Hepatocyte (in vitro differentiated cells): ENCODE measurements around the gene TPRA1. TPM values are rescaled to one million over a fixed set of nuclear protein-coding genes. Genes with fewer than 3 reads are reported as not detected.

Experiments used
- DNase-seq: peaks from one replicate; pipeline ENCODE4 v3.0.0-alpha.2; 2016; ENCODE audit warnings: low spot score
- H2AFZ ChIP-seq: fragments of 200-600 bp; sonication (generic); 2 replicates; pipeline ENCODE4 v1.6.0; 2016; ENCODE audit warnings: antibody characterized with exemption, mild to moderate bottlenecking
- H3K27ac ChIP-seq: fragments of 200-600 bp; sonication (generic); 2 replicates; pipeline ENCODE4 v1.5.1; 2016; ENCODE audit warnings: mild to moderate bottlenecking
- H3K27me3 ChIP-seq: fragments of 200-600 bp; sonication (generic); 2 replicates; pipeline ENCODE4 v1.6.1; 2016
- H3K36me3 ChIP-seq: fragments of 200-600 bp; sonication (generic); replicated peaks from 2 replicates; pipeline ENCODE4 v1.5.1; 2016; ENCODE audit warnings: low read depth; ENCODE audit not compliant: insufficient read depth
- H3K4me1 ChIP-seq: fragments of 200-600 bp; sonication (generic); 2 replicates; pipeline ENCODE4 v1.5.1; 2016; ENCODE audit warnings: mild to moderate bottlenecking, moderate library complexity; ENCODE audit not compliant: insufficient read depth
- H3K4me2 ChIP-seq: fragments of 200-600 bp; sonication (generic); 2 replicates; pipeline ENCODE4 v1.6.0; 2016
- H3K4me3 ChIP-seq: fragments of 200-600 bp; sonication (generic); 2 replicates; pipeline ENCODE4 v1.5.1; 2016; ENCODE audit warnings: mild to moderate bottlenecking
- H3K79me2 ChIP-seq: fragments of 200-600 bp; sonication (generic); 2 replicates; pipeline ENCODE4 v1.6.0; 2017; ENCODE audit warnings: mild to moderate bottlenecking
- H3K9me2 ChIP-seq: fragments of 200-600 bp; sonication (generic); replicated peaks from 2 replicates; pipeline ENCODE4 v1.6.0; 2017; ENCODE audit warnings: mild to moderate bottlenecking; ENCODE audit not compliant: insufficient read depth
- H3K9me3 ChIP-seq: fragments of 200-600 bp; sonication (generic); 2 replicates; pipeline ENCODE4 v1.5.1; 2016; ENCODE audit warnings: low read depth, mild to moderate bottlenecking
- H4K20me1 ChIP-seq: fragments of 200-600 bp; sonication (generic); 2 replicates; pipeline ENCODE4 v1.6.0; 2016; ENCODE audit warnings: mild to moderate bottlenecking; ENCODE audit not compliant: insufficient read depth, poor library complexity, severe bottlenecking
- EZH2 ChIP-seq: fragments of 200-600 bp; sonication (generic); IDR thresholded peaks from 2 replicates; pipeline ENCODE4 v1.6.1; 2016; ENCODE audit warnings: antibody characterized with exemption, mild to moderate bottlenecking, borderline replicate concordance
- EZH2phosphoT487 ChIP-seq: fragments of 200-600 bp; sonication (generic); IDR thresholded peaks from one replicate; pipeline ENCODE4 v1.6.1; 2018; ENCODE audit warnings: antibody characterized with exemption, mild to moderate bottlenecking, low read depth, moderate library complexity; ENCODE audit not compliant: unreplicated experiment, severe bottlenecking
- WGBS: methylation state at CpG from one replicate; pipeline ENCODE4 v1.1.6; 2016; ENCODE audit warnings: low lambda C conversion rate; ENCODE audit errors: missing lambda C conversion rate; 5-methylcytosine and 5-hydroxymethylcytosine counted together
- polyA plus RNA-seq: library from polyadenylated mRNA; unstranded; fragments of >200 nt; fragmentation: Nextera tagmentation; extraction: Ambion mirVana; gene quantifications from 2 replicates; pipeline ENCODE4 v1.2.1, GENCODE V29; 2016
- total RNA-seq: library from RNA; depleted of rRNA; stranded (reverse); fragments of >200 nt; gene quantifications from 2 replicates; pipeline ENCODE4 v1.2.3, GENCODE V29; 2014
- TF ChIP-seq, protein P1 (sequence below): fragments of 200-600 bp; sonication (generic); IDR thresholded peaks from 2 replicates; pipeline ENCODE4 v1.5.1; 2016; ENCODE audit warnings: antibody characterized with exemption, mild to moderate bottlenecking; ENCODE audit not compliant: poor library complexity

Gene TPRA1
- total and polyA plus RNA-seq, 2 experiments from 2014 or later: 41.0 to 57.2 TPM

DNA sequence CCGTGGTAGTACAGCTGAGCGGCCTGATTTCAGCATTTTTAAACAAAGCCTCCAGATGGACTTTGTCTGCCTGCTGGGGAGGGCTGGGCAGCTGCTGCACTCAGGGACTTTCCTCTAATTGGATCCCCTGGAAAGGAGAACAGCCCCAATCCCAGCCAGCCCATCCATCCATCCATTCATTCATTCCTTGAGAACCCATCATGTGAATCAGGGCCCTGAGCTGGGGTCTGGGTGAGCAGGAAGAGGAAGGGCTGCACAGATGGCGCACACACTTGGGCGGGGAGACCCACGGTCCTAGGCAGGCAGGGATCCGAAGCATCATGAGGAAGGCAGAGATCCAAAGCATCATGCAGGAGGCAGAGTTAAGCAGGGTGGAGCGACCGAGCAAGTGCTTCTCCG lies 45.7 kb downstream of the TPRA1 start:
- H3K27me3 ChIP-seq: no peaks in the 10 kb centered on the region
- no peak overlapping the region for H2AFZ ChIP-seq
- no peak overlapping the region for H3K27ac ChIP-seq
- H3K79me2 ChIP-seq: no peaks in the 10 kb centered on the region
- H3K9me3 ChIP-seq: no peaks in the 10 kb centered on the region
- no peak for DNase-seq
- no peak overlapping the region for H3K4me2 ChIP-seq
- H4K20me1 ChIP-seq: no peaks in the 10 kb centered on the region
- no peaks in the 10 kb centered on the region for H3K36me3 ChIP-seq
- no peaks in the 10 kb centered on the region for H3K9me2 ChIP-seq
- peaks cover 12% of the 10 kb centered on the region for H3K4me1 ChIP-seq
- WGBS: 82% methylated on average over 9 of the region's 9 CpGs
- no peak overlapping the region for H3K4me3 ChIP-seq
- TF ChIP-seq EZH2: no peak
- TF ChIP-seq, protein P1, sequence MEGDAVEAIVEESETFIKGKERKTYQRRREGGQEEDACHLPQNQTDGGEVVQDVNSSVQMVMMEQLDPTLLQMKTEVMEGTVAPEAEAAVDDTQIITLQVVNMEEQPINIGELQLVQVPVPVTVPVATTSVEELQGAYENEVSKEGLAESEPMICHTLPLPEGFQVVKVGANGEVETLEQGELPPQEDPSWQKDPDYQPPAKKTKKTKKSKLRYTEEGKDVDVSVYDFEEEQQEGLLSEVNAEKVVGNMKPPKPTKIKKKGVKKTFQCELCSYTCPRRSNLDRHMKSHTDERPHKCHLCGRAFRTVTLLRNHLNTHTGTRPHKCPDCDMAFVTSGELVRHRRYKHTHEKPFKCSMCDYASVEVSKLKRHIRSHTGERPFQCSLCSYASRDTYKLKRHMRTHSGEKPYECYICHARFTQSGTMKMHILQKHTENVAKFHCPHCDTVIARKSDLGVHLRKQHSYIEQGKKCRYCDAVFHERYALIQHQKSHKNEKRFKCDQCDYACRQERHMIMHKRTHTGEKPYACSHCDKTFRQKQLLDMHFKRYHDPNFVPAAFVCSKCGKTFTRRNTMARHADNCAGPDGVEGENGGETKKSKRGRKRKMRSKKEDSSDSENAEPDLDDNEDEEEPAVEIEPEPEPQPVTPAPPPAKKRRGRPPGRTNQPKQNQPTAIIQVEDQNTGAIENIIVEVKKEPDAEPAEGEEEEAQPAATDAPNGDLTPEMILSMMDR: no peak
- TF ChIP-seq EZH2phosphoT487: no peak

DNA sequence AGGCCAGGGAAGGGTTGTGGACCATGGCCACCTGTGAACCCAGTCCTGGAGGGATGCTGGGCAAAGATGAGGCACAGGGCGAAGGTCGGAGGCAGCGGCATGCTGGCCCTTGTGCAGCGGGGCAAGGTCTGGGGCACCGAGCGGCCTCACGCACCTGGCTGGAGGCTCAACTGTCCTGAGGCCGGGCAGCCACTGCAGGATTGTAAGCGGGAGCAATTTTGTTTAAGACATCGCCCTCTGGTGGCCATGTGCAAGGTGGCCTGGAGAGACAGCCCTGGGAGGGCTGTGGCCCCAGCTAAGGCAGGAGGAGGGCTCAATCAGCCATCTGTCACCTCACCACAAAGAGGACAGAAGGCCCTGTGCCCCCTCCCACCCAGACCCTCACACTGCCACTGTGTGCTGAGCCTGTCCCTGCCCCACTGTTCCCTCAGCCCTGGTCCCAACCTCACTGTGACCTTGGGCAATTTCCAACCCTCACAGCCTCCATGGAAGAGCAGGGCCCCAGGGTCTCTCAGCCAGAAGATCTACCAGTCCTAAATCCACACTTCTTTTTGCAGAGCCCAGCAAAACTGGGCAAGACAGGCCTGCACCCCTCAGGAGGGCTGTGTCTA lies 46.2 kb downstream of the TPRA1 start:
- no peaks in the 10 kb centered on the region for H3K79me2 ChIP-seq
- TF ChIP-seq, protein P1: peak; percentile 79
- TF ChIP-seq EZH2phosphoT487 (no peak), EZH2 (no peak)
- DNase-seq: peak; percentile 83
- H3K36me3 ChIP-seq: no peaks in the 10 kb centered on the region
- no peak overlapping the region for H3K4me3 ChIP-seq
- no peaks in the 10 kb centered on the region for H3K9me2 ChIP-seq
- no peaks in the 10 kb centered on the region for H3K9me3 ChIP-seq
- no peaks in the 10 kb centered on the region for H3K27me3 ChIP-seq
- H3K27ac ChIP-seq: no peak overlapping the region
- no peak overlapping the region for H2AFZ ChIP-seq
- H4K20me1 ChIP-seq: no peaks in the 10 kb centered on the region
- H3K4me1 ChIP-seq: peaks cover 12% of the 10 kb centered on the region
- H3K4me2 ChIP-seq: no peak overlapping the region
- 33% methylated on average over 10 of the region's 10 CpGs for WGBS

DNA sequence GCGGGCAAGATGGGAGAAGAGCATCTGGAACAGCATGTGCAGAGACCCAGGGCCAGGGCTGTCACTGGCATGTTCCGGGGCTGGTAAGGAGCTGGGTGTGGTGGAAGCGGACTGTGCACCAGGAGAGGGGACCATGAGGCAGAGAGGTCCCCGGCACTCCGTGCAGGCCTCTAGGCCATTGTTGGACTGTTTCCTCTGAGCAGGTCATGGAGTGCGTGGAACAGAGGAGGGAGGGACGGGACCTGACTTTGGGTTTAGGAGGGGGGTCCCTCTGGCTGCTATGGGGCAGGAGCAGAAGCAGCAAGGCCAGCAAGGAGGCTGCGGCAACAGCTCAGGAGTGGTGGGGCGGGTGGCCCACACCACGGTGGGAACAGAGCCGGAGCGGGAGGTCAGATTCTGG lies 47.1 kb downstream of the TPRA1 start:
- 96% methylated on average over 12 of the region's 12 CpGs for WGBS
- no peak overlapping the region for H3K4me2 ChIP-seq
- H2AFZ ChIP-seq: no peak overlapping the region
- DNase-seq: no peak
- H3K9me2 ChIP-seq: no peaks in the 10 kb centered on the region
- H4K20me1 ChIP-seq: no peaks in the 10 kb centered on the region
- H3K9me3 ChIP-seq: no peaks in the 10 kb centered on the region
- no peak overlapping the region for H3K4me3 ChIP-seq
- peaks cover 12% of the 10 kb centered on the region for H3K4me1 ChIP-seq
- H3K79me2 ChIP-seq: no peaks in the 10 kb centered on the region
- TF ChIP-seq EZH2phosphoT487: no peak
- TF ChIP-seq, protein P1: no peak
- no peak for TF ChIP-seq EZH2
- no peak overlapping the region for H3K27ac ChIP-seq
- no peaks in the 10 kb centered on the region for H3K36me3 ChIP-seq
- no peaks in the 10 kb centered on the region for H3K27me3 ChIP-seq
